GM21786 (cell line): ENCODE results near the gene C17orf78.
"Not testable (repeated sequence)": the region's sequence is repeated elsewhere in the genome, so short reads cannot be mapped to it uniquely, and the experiment has no call there.

Source experiments
- ATAC-seq: cut with Tn5 transposase; IDR thresholded peaks from one replicate; pipeline ENCODE4 v1.9.1; 2021; ENCODE audit not compliant: unreplicated experiment

C17orf78 gene

DNA sequence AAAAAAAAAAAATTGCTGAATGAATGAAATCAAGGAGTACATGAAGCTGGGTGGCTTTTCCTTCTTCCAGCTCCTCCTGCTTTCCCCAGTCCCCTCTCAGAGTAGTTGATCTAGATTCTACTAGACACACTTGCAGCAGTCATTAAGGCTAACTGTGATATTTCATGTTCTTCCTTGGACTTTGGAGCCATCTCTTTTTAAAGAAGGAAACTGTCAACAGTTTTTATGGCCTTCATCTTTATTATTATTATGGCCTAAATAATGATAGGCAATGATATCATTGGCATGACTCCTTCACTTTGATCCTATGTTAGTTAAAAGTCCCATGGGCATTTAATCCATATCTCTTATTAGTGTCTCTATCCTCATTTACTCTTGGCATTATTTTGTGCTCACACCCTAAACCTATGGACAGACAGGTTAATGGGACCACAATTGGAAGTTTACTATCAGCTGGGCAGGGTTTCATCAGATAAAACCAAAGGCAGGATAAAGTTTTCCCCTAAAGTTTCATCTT lies 9.7 kb downstream of the C17orf78 start:
- ATAC-seq: no peak

DNA sequence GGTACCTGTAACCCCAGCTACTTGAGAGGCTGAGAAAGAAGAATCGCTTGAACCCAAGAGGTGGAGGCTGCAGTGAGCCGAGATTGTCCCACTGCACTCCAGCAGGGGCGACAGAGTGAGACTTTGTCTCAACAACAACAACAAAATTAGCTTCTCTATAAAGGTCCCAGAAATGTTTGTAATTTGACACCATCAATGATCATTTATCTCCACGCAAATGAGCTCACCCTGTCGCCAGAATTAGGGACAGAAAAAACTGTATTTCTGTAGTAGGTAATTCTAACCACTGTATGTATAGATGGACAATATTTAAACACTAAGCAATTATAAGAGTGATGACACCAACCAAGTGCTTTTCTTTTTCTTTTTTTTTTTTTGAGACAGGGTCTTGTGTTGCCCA lies 10.7 kb downstream of the C17orf78 start:
- no peak for ATAC-seq

DNA sequence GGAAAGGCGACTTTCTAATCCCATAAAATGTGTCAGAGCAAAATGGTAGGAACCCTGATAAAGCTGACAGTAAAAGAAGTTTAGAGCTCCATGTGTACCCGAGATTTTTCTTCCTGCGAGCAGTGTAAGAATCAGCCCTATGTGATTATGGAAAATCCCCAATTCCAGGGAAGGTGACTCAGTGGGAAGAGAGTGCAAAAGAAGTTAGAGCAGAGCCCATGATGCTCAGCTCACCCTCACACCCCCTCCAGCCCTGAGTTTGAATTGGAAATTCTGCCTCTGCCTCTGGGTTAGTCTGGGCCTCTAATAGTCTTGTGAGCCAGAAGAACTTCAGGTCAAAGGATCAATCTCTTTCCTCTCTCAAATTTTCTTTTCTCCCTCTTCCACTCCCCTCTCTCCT lies 12.5 kb downstream of the C17orf78 start:
- ATAC-seq: no peak

DNA sequence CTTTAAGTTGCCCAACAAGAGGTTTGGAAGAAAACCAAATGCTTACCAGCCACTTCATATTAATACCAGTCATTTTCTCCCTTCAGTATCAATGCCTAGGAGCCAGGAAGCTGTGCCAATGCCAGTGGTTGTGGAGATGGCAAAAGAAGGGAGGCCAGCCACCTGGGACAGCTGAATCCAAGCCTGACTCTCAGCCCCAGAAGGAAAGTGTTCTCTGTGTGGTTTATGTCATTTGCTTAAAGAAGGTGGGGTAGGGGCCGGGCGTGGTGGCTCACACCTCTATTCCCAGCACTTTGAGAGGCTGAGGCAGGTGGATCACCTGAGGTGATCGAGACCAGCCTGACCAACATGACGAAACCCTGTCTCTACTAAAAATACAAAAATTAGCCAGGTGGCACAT lies 13.4 kb downstream of the C17orf78 start:
- no peak for ATAC-seq

DNA sequence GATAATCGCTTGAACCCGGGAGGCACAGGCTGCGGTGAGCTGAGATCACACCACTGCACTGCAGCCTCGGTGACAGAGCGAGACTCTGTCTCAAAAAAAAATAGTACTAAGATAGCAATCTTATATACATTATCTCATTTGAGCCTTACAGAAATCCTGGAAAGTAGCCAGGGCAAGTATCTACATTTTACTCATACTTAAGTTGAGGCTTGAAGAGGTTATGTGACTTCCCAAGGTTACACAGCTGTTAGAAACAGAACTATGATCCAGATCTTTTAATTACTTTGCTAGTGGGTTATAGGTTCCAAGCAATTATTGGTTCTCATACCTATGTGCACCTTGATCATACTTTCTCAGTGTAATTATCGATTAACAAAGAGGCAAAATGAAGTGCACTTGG lies 15.4 kb downstream of the C17orf78 start:
- no peak for ATAC-seq

DNA sequence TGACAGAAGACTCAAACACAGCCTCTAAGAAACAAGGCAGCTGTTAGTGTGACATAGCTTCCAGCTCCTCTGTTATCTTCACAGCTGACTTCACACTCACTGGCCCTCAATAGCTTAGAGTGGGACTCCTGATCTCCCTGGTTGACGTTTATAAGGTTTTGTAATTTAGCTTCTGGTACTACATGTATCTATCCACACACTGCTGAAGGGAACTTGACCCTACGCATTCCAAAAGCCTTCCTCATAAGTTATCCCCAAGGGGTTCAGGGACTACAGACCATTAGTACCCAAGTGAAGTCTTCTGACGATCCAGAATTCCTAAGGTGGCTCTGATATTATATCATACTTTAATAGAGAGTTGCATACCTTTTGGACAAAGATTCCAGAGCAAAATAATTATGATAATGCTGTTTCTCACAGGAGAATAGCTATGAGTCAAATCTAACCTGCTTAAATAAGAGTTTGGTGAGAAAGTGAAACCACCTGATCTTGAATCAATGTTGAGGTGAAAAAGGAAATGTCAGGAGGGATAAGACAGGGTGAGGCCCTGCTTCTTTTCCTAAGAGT lies 16.3 kb downstream of the C17orf78 start:
- ATAC-seq: no peak

DNA sequence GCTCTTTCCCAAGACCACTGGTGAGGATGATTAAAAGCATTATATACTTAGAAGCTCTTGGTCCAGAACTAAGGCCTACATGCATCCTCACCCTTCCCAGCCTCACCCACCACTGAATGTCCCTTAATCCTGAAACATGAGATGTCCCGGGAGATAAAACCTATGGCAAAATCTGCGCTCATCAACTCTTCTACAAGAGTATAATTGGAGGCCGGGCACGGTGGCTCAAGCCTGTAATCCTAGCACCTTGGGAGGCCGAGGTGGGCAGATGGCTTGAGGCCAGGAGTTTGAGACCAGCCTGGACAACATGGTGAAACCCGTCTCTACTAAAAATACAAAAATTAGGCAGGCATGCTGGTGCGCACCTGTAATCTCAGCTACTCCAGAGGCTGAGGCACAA lies 17.6 kb downstream of the C17orf78 start:
- no peak for ATAC-seq

DNA sequence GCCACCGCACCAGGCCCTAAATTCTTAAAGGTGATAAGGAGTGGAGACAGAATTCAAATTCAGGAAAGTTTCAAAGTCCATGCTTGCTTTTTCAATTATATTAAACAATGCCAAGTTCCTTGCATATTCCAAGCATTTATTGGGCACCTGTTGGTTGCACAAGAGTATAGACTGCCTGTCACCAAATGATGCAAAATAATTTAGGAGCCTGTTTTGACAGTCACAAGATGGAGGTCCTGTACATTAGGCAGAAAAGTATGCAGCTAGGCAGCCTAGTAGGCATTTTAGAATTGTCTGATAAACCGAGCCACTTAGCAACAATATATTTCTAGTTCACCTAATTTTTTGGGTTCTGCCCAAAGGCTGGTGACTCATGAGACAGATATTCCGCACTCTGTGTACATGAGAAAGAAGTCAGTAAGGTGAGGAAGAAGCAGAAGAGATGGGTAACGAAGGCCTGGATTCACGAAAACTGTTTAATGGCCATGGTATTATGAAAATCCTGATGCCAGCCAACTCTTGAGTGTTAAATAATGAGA lies 23.5 kb downstream of the C17orf78 start:
- no peak for ATAC-seq

DNA sequence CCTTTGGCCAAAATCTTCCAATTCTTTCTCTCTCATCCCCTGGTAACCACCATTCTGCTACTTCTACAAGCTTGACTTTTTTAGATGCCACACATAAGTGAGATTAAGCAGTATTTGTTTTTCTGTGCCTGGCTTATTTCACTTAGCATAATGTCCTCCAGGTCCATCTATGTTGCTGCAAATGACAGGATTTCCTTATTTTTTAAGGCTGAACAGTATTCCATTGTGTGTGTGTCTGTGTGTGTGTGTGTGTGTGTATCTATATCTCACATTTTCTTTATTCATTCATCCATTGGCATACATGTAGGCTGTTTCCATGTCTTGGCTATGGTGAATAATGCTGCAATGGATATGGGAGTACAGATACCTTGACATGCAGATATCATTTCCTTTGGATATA lies 24.7 kb downstream of the C17orf78 start:
- no peak for ATAC-seq

DNA sequence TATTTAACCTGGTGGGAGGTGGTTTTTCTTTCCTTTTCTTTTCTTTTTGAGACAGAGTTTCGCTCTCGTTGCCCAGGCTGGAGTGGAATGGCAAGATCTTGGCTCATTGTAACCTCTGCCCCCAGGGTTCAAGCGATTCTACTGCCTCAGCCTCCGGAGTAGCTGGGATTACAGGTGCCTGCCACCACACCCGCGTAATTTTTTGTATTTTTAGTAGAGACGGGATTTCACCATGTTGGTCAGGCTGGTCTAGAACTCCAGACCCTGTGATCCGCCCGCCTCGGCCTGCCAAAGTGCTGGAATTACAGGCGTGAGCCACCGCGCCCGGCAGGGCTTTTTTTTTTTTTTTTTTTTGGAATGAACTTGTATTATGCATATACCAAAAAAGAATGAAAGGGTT lies 29.7 kb downstream of the C17orf78 start:
- ATAC-seq: not testable (repeated sequence)

DNA sequence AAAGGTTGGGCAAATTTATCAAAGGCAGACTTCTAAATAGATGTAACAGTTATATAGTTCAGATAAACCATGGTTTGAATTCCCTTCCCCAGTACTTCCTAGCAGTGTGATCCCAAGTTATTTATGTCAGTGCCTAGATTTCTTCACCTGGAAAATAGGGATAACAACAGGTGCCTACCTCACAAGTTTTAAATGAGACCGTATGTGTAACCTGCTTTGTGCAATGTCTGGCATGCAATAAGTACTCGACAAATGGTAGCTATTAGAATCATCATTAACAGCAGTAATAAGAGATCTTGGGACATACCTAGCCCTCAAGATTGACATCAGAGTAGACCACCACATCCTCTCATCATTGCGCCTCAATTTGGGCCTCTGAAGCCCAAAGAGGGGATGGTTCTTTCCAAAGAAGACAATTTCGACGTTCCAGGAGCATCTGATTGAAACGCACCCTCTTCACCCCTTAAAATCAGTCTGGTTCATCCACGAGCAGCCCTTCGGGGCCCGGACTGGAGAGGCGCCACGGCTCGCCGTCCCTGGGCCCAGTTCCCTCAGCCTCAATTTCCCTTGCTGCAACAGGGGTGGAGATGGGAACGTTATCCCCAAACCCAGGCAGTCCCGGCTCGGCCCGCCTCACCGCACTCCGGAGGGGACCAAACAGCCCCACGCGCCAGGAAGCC lies 30.3 kb downstream of the C17orf78 start:
- peak; percentile 26 for ATAC-seq

DNA sequence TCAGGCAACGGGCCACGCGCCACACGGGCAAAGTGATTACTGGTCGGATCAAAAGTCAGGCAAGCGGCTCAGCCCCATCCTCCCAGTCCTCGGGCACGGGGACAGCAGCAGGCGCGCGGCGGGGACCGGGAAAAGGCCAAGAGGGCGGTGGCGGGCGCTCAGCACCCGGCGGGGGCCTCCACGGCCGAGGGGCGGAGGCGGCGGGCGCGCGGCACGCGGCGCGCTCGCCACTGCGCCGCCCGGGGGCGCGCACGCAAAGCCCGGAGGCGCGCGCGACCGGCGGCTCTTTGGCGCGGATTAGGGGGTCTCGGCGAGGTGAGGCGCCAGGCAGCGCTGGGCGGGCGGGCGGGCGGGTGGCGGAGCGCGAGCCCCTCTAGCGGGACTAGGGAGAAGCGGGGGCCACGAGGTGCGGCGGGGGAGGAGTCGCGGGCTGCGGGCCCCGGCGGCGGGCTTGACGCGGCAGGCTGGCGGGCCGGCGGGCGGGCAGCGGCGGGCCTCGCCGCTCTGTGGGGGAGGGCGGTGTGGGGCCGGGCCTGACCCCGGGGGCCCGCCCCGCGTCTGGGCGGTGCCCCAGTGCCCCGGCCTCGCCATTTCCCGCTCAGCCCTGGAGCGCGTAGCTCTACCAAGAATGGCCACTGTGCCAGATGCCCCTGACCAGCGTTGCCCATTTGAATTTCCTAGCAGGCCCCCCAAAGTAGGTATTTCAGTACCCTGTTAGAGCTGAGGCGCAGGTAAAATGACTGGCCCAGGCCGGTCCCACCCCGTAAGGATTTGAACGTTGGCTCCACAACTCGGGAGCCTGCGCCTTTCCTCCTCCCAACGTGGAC lies 31.1 kb downstream of the C17orf78 start, which contains the start of the genes ACACA and TADA2A:
TSS of gene ACACA (minus strand) at position 202 of the 827 bp plus-strand sequence. CDS start 537 bp downstream, outside the sequence.
TSS of gene TADA2A (plus strand) at position 252 of the 827 bp plus-strand sequence. CDS start 4,480 bp downstream, outside the sequence.
- ATAC-seq: peak; percentile 75

DNA sequence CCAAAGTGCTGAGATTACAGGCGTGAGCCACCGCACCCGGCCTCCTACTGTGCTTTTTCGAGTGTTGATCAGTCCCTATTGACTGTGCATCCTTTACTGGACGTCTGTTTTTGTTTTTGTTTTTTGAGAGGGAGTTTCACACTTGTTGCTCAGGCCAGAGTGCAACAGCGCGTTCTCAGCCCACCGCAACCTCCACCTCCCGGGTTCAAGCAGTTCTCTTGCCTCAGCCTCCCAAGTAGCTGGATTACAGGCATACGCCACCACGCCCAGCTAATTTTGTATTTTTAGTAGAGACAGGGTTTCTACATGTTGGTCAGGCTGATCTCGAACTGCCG lies 32.3 kb downstream of the C17orf78 start:
- ATAC-seq: not testable (repeated sequence)

DNA sequence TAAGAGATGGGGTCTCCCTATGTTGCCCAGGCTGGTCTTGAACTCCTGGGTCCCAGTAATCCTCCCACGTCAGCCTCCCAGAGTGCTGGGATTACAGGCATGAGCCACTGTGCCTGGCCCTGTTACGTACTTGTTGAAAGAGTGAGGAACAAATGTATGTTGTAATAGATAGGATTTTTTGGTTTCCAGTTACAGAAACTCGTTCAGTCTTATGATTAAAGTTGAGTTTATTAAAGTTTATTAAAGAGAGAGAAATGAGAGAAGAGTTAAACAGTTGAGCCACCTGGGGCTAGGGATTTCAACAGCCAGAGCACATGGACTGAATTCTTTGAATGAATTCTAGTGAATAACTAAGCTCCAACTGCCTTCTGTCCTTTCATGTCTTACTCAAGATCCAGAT lies 34.6 kb downstream of the C17orf78 start:
- ATAC-seq: no peak

DNA sequence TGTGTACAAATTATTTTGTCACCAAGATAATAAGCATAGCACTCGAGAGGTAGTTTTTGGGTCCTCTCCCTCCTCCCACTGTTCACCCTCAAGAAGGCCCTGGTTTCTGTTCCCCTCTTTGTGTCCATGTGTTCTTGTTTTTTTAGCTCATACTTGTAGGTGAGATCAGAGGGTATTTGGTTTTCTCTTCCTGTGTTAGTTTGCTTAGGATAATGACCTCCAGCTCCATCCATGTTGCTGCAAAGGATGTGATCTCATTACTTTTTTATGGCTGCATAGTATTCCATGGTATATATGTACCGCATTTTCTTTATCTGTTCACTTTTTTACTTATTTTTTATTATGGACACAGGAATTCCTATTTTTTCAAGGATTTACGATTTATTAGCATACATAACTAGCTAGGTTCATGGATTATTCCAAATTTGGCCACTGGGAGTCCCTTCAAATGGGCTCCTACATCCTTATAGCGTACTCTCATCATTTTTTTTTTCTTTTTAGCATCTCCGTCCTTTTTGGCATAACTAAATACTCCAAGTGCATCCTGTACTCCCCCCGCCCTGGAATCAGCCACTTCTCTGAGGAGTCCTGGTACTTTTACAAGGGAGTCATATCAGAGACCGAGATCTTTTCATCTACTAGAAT lies 38.2 kb downstream of the C17orf78 start:
- ATAC-seq: no peak

DNA sequence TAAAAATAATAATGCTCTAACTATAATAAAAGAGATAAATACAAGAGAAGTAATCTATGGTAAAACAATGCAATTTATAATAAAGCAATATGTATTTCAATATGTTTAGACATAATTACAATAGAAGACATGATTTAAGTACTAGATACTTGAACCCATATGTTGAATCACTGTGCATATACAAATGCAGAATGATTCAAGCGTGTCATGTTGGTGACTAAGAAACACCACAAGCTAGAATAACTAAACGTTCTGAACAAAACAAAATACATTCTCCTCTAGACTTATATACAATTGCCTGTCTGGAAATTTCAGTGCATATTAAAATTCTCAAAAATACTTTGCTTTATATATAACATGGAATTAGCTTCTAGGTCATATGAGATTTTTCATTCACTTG lies 42.1 kb downstream of the C17orf78 start:
- no peak for ATAC-seq

DNA sequence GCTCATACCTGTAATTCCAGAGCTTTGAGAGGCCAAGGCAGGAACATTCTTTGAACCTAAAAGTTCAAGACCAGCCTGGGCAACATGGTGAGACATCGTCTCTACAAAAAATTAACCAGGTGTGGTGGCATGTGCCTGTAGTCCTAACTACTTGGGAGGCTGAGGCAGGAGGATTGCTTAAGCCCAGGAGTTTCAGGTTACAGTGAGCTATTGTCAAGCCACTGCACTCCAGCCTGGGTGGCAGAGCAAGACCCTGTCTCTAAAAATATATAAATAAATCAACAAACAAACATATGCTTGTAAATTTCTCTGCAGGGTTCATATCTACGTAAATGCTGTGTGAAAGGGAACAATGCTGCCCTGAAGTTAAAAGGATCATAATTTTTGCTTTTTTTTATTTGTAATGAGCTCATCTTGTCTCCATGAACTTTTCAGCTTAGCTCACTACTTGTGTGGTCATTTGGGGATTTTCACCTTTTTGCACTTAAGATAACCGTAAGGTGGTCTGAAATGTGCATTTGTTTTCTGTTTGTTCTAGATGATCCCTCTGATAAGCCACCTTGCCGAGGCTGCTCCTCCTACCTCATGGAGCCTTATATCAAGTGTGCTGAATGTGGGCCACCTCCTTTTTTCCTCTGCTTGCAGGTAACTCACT lies 47.3 kb downstream of the C17orf78 start:
- ATAC-seq: no peak

DNA sequence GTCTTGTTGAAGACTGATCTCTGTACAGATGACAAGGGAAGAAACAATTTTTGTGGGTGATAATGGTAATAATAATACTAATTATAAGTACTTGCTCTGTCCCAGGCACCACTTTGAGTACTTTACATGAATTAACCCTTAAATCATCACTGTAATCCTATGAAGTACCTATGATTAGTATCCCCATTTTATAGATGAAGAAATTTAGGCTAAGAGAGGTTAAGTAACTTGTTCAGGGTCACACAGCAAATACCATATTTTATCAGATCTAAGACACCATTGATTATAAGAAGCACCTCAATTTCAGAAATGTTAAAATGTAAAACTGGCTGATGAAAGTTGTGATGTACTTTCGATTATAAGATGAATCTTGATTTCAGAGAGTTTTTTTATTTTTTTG lies 49.5 kb downstream of the C17orf78 start:
- no peak for ATAC-seq

DNA sequence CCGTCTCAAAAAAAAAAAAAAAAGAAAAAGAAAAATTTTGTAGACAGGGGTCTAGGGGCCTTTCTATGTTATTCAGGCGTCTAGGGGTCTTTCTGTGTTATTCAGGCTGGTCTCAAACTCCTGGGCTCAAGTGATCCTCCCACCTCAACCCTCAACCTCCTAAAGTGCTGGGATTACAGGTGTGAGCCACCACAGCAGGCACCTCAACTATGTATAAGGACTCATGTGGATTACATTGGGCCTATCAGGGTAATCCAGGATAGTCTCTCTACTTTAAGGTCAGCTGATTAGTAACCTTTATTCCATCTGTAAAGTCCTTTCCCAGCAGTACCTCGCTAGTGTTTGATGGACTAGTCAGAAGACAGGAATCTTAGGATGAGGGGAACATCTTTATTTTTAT lies 53.3 kb downstream of the C17orf78 start:
- no peak for ATAC-seq

DNA sequence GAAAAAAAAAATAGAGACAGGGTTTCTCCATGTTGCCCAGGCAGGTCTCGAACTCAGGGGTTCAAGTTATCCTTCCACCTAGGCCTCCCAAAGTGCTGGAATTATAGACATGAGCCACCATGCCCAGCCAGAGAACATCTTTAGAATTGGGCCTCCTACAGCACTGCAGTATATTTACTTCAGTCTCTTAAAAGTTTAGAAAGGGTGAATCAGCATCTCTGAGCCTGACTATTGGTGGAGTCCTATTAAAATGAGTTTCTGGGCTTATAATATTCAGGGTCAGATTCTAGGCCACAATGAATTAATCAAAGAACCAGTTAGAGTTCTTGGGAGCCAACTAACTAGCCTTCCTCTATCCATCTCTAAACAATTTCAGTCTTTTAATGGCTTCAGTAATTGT lies 53.7 kb downstream of the C17orf78 start:
- ATAC-seq: no peak
